PC-3 (cell line): ENCODE results near the gene AZIN2.

Experiments used
- CTCF ChIP-seq: fragments of 300-600 bp; sonication (generic); conservative IDR thresholded peaks from 2 replicates; pipeline ENCODE4 v1.5.1; 2017; ENCODE audit warnings: antibody characterized with exemption, low read depth, mild to moderate bottlenecking, low read length
- EZH2 ChIP-seq: fragments of 300-600 bp; sonication (generic); IDR thresholded peaks from one replicate; pipeline ENCODE4 v1.6.1; 2017; ENCODE audit warnings: antibody characterized with exemption, mild to moderate bottlenecking, low read length; ENCODE audit not compliant: unreplicated experiment

GRCh38 chr1:33159577-33159976 is 78.6 kb downstream of the AZIN2 start:
- TF ChIP-seq CTCF, result no peak
- TF ChIP-seq EZH2, result no peak
